K562 (cell line): ENCODE data around the gene SIRT2. TPM values are rescaled to one million over a fixed set of nuclear protein-coding genes. Genes with fewer than 3 reads are reported as not detected.
"Not testable (repeated sequence)": the region's sequence is repeated elsewhere in the genome, so short reads cannot be mapped to it uniquely, and the experiment has no call there.

ENCODE experiments used
- ATAC-seq: fragments of 200-7000 bp; cut with Tn5 transposase; 3 replicates; pipeline ENCODE4 v1.9.1; 2020; ENCODE audit warnings: moderate library complexity
- BruUV-seq: library from RNA; stranded (reverse); fragments of 400-500 nt; replicated peaks from 2 replicates; lab custom pipeline; 2021; lab: Mats Ljungman, UMichigan
- CTCF ChIA-PET: fragments of 300-600 bp; formaldehyde crosslinking; extraction: SDS; loops from one replicate; lab custom pipeline; 2021; ENCODE audit warnings: low intra/inter-chr PET ratio; lab: Yijun Ruan, JAX
- POLR2A ChIA-PET: fragments of 300-600, 350-650 bp; sonication (Branson Sonifier 250); formaldehyde crosslinking; extraction: SDS; loops from one replicate; lab custom pipeline; 2021; ENCODE audit warnings: antibody characterized with exemption, inconsistent platforms; lab: Yijun Ruan, JAX
- DNase-seq, 4 experiments: peaks; one replicate each; pipeline versions ENCODE4 v3.0.0 to v3.0.0-alpha.2; 2011 to 2018; ENCODE audit warnings: low spot score in 3 of 4, mixed read lengths in 3 of 4; ENCODE audit errors: extremely low read depth in 1 of 4
- FAIRE-seq: peaks from 2 replicates; lab custom pipeline; 2011; peaks lifted over from hg19 to GRCh38; lab: Jason Lieb, UNC
- H2AFZ ChIP-seq: 2 replicates; pipeline ENCODE4 v1.6.0; 2011; ENCODE audit warnings: low read depth, low read length, control low read depth, inconsistent platforms
- H3K27ac ChIP-seq: fragments of 200-600 bp; 3 replicates; pipeline ENCODE4 v1.8.0; 2011; ENCODE audit warnings: low read depth, mild to moderate bottlenecking, control low read depth, inconsistent platforms, low read length, moderate library complexity, mixed read lengths; ENCODE audit errors: extremely low read depth
- H3K27me3 ChIP-seq, 2 experiments: fragments of 300-600 bp in 1 of 2; 2 replicates in 1 of 2; 3 replicates in 1 of 2; pipeline versions ENCODE4 v1.6.0 to v1.8.0; 2011; ENCODE audit warnings: inconsistent platforms in 2 of 2, low read length in 2 of 2, mild to moderate bottlenecking in 1 of 2, mixed read lengths in 1 of 2, moderate library complexity in 1 of 2; ENCODE audit not compliant: control insufficient read depth in 2 of 2, insufficient read depth in 2 of 2
- H3K36me3 ChIP-seq: fragments of 300-600 bp; 3 replicates; pipeline ENCODE4 v1.8.0; 2011; ENCODE audit warnings: mild to moderate bottlenecking, low read length, inconsistent platforms; ENCODE audit not compliant: control insufficient read depth, insufficient read depth
- H3K4me1 ChIP-seq, 2 experiments: fragments of 200-600 bp in 1 of 2; replicated peaks in 1 of 2; 2 replicates in 1 of 2; 3 replicates in 1 of 2; pipeline versions ENCODE4 v1.5.1 to v1.8.0; 2011; ENCODE audit warnings: inconsistent platforms in 2 of 2, low read length in 2 of 2, mild to moderate bottlenecking in 1 of 2, mixed read lengths in 1 of 2, moderate library complexity in 1 of 2; ENCODE audit not compliant: control insufficient read depth in 2 of 2, insufficient read depth in 2 of 2
- H3K4me2 ChIP-seq: 2 replicates; pipeline ENCODE4 v1.6.1; 2011; ENCODE audit warnings: low read length, control low read depth, inconsistent platforms, mixed read lengths; ENCODE audit not compliant: insufficient read depth
- H3K4me3 ChIP-seq: fragments of 200-600 bp; sonication (generic), shearing (Covaris generic); 2 replicates; pipeline ENCODE4 v1.5.1; 2016; ENCODE audit warnings: control low read depth, inconsistent platforms
- H3K79me2 ChIP-seq: fragments of 200-600 bp; 3 replicates; pipeline ENCODE4 v1.8.0; 2011; ENCODE audit warnings: low read length, inconsistent platforms; ENCODE audit not compliant: control insufficient read depth, insufficient read depth
- H3K9ac ChIP-seq, 2 experiments: 2 replicates each; pipeline versions ENCODE4 v1.6.0 to v1.6.1; 2011; ENCODE audit warnings: low read depth in 2 of 2, low read length in 2 of 2, control low read depth in 1 of 2, inconsistent platforms in 1 of 2, mild to moderate bottlenecking in 1 of 2, mixed read lengths in 1 of 2; ENCODE audit not compliant: insufficient read depth in 1 of 2
- H3K9me1 ChIP-seq: one replicate; pipeline ENCODE4 v1.6.0; 2011; ENCODE audit warnings: inconsistent platforms, mild to moderate bottlenecking, low read length, moderate library complexity; ENCODE audit not compliant: control insufficient read depth, insufficient read depth
- H3K9me3 ChIP-seq: replicated peaks from 2 replicates; pipeline ENCODE4 v1.5.1; 2011; ENCODE audit warnings: low read depth, low read length, inconsistent platforms; ENCODE audit not compliant: control insufficient read depth, insufficient read depth
- H4K20me1 ChIP-seq: replicated peaks from 2 replicates; pipeline ENCODE4 v1.6.1; 2011; ENCODE audit warnings: low read length, inconsistent platforms, mixed read lengths; ENCODE audit not compliant: control insufficient read depth, insufficient read depth
- ARID1B ChIP-seq: fragments of 450-650 bp; IDR thresholded peaks from 2 replicates; pipeline ENCODE4 v1.6.1; 2016; ENCODE audit warnings: antibody characterized with exemption, mild to moderate bottlenecking, inconsistent platforms
- DPF2 ChIP-seq: fragments of 450-650 bp; IDR thresholded peaks from 2 replicates; pipeline ENCODE4 v1.6.1; 2016
- MGA ChIP-seq: fragments of 450-650 bp; IDR thresholded peaks from 2 replicates; pipeline ENCODE4 v1.6.1; 2016; ENCODE audit warnings: mild to moderate bottlenecking, moderate library complexity
- NCOR1 ChIP-seq: fragments of 450-650 bp; IDR thresholded peaks from 2 replicates; pipeline ENCODE4 v1.6.1; 2016; ENCODE audit warnings: mild to moderate bottlenecking, moderate library complexity
- ZNF592 ChIP-seq: fragments of 450-650 bp; IDR thresholded peaks from 2 replicates; pipeline ENCODE4 v1.6.1; 2017; ENCODE audit warnings: antibody characterized with exemption, mild to moderate bottlenecking
- WGBS: fragments of 100-300 bp; shearing (Covaris generic); methylation state at CpG from one replicate; pipeline ENCODE4 v1.1.6; 2016; ENCODE audit warnings: low coverage, mixed read lengths; ENCODE audit not compliant: insufficient coverage; ENCODE audit errors: missing lambda C conversion rate; 5-methylcytosine and 5-hydroxymethylcytosine counted together
- in situ Hi-C: fragments of 300-500 bp; cut with MboI; formaldehyde crosslinking; loops from 4 replicates; pipeline ENCODE4 v1.15.0; 2018; ENCODE audit warnings: inconsistent platforms, mixed read lengths
- intact Hi-C: fragments of 100-400 bp; cut with micrococcal nuclease; formaldehyde crosslinking; loops from 2 replicates; pipeline ENCODE4 v1.14.2; 2022
- polyA plus RNA-seq, 8 experiments: library from polyadenylated mRNA; depleted of rRNA in 4 of 8; stranded (reverse) in 5 of 8; unstranded in 3 of 8; fragments of >200 nt; fragmentation: Nextera tagmentation in 2 of 8; fragmentation: Illumina TruSeq in 1 of 8; extraction: Ambion mirVana in 2 of 8; extraction: Trizol in 1 of 8; gene quantifications; 2 replicates each; pipeline versions ENCODE4 v1.2.1 to v1.2.3, GENCODE V29; 2011 to 2014; ENCODE audit warnings: inconsistent platforms in 1 of 8, missing spikeins in 1 of 8
- total RNA-seq, 7 experiments: library from RNA; depleted of rRNA in 6 of 7; stranded (reverse); fragments of >200 nt in 6 of 7; fragmentation: Illumina TruSeq in 2 of 7; extraction: Trizol in 2 of 7; gene quantifications; 2 replicates each; pipeline versions ENCODE4 v1.2.1 to v1.2.3, GENCODE V29; 2011 to 2021; ENCODE audit warnings: low replicate concordance in 1 of 7

Gene SIRT2
- total and polyA plus RNA-seq, 9 of the 15 experiments (the other 6 are each of a cell fraction or from before 2014, with no cell fraction given): 2.3 to 35.2 (median 22.9) TPM

- H2AFZ ChIP-seq, H3K4me2 ChIP-seq, FAIRE-seq, H3K27ac ChIP-seq, H3K36me3 ChIP-seq, H4K20me1 ChIP-seq, CTCF ChIA-PET, in situ Hi-C loops, POLR2A ChIA-PET, H3K4me3 ChIP-seq, ATAC-seq, H3K9me3 ChIP-seq, H3K9ac ChIP-seq, H3K27me3 ChIP-seq, H3K9me1 ChIP-seq, intact Hi-C loops, BruUV-seq: not testable (repeated sequence)
- Histone ChIP-seq H3K4me1 (peaks cover 17 to 52% of the 10 kb centered on the region in 2 experiments), H3K79me2 (peaks cover 15% of the 10 kb centered on the region)
- DNase-seq: peak in 1 of 4 experiments; percentile 60
- 10% methylated on average over 2 of the region's 3 CpGs for WGBS
- TF ChIP-seq NCOR1 (peak; percentile 45; the same call in 1 of the 2 replicates), ZNF592 (0 out of 2 replicates have a peak, but pooled peaks have one; percentile 27), ARID1B (peak; percentile 76), DPF2 (peak; percentile 60; the same call in 1 of the 2 replicates), MGA (peak; percentile 17; the same call in 1 of the 2 replicates)
Observed at GRCh38 chr19:38854961-38855360, 44.5 kb downstream of the SIRT2 start.
